ENCODE data around the gene C5orf58.

DNA sequence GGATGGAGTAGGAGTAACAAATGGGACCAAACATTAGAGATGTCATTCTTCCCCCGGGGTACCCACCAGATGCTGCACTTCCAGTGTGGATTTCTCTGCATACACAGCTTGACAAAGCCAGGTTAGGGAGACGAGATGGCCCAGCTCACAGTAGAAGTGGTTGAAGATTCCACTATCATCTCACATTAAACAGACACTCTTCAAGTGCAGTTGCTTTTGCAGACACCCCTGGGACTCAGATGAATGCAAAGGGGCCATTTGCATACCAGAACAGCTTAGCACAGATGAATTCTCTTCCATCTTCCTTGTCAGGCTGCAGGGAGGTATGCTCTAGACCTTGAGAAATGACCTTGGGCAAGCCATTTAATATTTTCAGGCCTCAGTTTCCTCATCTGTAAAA is 12.6 kb upstream of the C5orf58 start:
- no peak for TF ChIP-seq POLR2A (IDR thresholded peaks at IDR 0.05)
- TF ChIP-seq, protein P1, sequence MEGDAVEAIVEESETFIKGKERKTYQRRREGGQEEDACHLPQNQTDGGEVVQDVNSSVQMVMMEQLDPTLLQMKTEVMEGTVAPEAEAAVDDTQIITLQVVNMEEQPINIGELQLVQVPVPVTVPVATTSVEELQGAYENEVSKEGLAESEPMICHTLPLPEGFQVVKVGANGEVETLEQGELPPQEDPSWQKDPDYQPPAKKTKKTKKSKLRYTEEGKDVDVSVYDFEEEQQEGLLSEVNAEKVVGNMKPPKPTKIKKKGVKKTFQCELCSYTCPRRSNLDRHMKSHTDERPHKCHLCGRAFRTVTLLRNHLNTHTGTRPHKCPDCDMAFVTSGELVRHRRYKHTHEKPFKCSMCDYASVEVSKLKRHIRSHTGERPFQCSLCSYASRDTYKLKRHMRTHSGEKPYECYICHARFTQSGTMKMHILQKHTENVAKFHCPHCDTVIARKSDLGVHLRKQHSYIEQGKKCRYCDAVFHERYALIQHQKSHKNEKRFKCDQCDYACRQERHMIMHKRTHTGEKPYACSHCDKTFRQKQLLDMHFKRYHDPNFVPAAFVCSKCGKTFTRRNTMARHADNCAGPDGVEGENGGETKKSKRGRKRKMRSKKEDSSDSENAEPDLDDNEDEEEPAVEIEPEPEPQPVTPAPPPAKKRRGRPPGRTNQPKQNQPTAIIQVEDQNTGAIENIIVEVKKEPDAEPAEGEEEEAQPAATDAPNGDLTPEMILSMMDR (IDR thresholded peaks at IDR 0.05), result no peak
